Panc1 (cell line): ENCODE results near the gene PARD3. TPM values are rescaled to one million over a fixed set of nuclear protein-coding genes. Genes with fewer than 3 reads are reported as not detected.

Experiments used
- ATAC-seq: fragments of 200-7000 bp; cut with Tn5 transposase; 2 replicates; pipeline ENCODE4 v1.9.1; 2020; ENCODE audit warnings: mild to moderate bottlenecking, moderate library complexity
- BruUV-seq: library from RNA; stranded (reverse); fragments of 400-500 nt; replicated peaks from 2 replicates; lab custom pipeline; 2021; lab: Mats Ljungman, UMichigan
- CTCF ChIA-PET: fragments of 300-600 bp; sonication (Branson Sonifier 250); formaldehyde crosslinking; loops from one replicate; lab custom pipeline; 2022; ENCODE audit warnings: antibody characterized with exemption; lab: Charles Lee
- POLR2A ChIA-PET: fragments of 300-600 bp; sonication (Branson Sonifier 250); formaldehyde crosslinking; loops from one replicate; lab custom pipeline; 2022; ENCODE audit warnings: antibody characterized with exemption; lab: Charles Lee
- DNase-seq: peaks from one replicate; pipeline ENCODE4 v3.0.0-alpha.2; 2010; ENCODE audit warnings: low read depth, low spot score
- H3K27ac ChIP-seq: 2 replicates; pipeline ENCODE4 v1.5.1; 2011; ENCODE audit warnings: mild to moderate bottlenecking, low read length, inconsistent platforms
- H3K27me3 ChIP-seq: fragments of 200-500 bp; sonication (Bioruptor generic); 2 replicates; pipeline ENCODE4 v1.6.0; 2014; ENCODE audit warnings: low read length, inconsistent platforms; ENCODE audit not compliant: control insufficient read depth, insufficient read depth
- H3K36me3 ChIP-seq: fragments of 200-500 bp; sonication (Bioruptor generic); 2 replicates; pipeline ENCODE4 v1.5.1; 2014; ENCODE audit warnings: inconsistent platforms, mild to moderate bottlenecking, low read length, moderate library complexity; ENCODE audit not compliant: control insufficient read depth, insufficient read depth
- H3K4me1 ChIP-seq: 2 replicates; pipeline ENCODE4 v1.5.1; 2011; ENCODE audit warnings: inconsistent platforms, mild to moderate bottlenecking, low read length, moderate library complexity; ENCODE audit not compliant: control insufficient read depth, insufficient read depth
- H3K4me3 ChIP-seq, 2 experiments: 2 replicates each; pipeline ENCODE4 v1.5.1; 2011 to 2012; ENCODE audit warnings: low read depth in 2 of 2, low read length in 2 of 2, mild to moderate bottlenecking in 2 of 2, inconsistent platforms in 1 of 2, moderate library complexity in 1 of 2
- H3K9me3 ChIP-seq: fragments of 200-500 bp; sonication (Bioruptor generic); 2 replicates; pipeline ENCODE4 v1.5.1; 2014; ENCODE audit warnings: low read depth, mild to moderate bottlenecking, inconsistent platforms, low read length, moderate library complexity; ENCODE audit not compliant: control insufficient read depth, insufficient read depth
- POLR2AphosphoS5 ChIP-seq: IDR thresholded peaks from 2 replicates; pipeline ENCODE4 v1.6.1; 2012; ENCODE audit warnings: mild to moderate bottlenecking, low read depth, low read length, moderate library complexity
- SIN3A ChIP-seq: IDR thresholded peaks from 2 replicates; pipeline ENCODE4 v1.6.1; 2012; ENCODE audit warnings: low read depth, mild to moderate bottlenecking, low read length, moderate library complexity, borderline replicate concordance; ENCODE audit not compliant: insufficient read depth
- TCF7L2 ChIP-seq: IDR thresholded peaks from 2 replicates; pipeline ENCODE4 v1.6.1; 2011; ENCODE audit warnings: mild to moderate bottlenecking, low read depth, low read length, inconsistent platforms
- in situ Hi-C: cut with HindIII; loops from 2 replicates; pipeline ENCODE4 v1.10.0; 2016; ENCODE audit warnings: low sequenced_read_pairs, low pct_unique_long_range_greater_than_20kb
- intact Hi-C: fragments of 100-400 bp; cut with micrococcal nuclease; formaldehyde crosslinking; loops from one replicate; pipeline ENCODE4 v1.10.0; 2022; ENCODE audit not compliant: unreplicated experiment
- total RNA-seq: library from RNA; stranded (reverse); gene quantifications from one replicate; pipeline ENCODE4 v1.2.1, GENCODE V29; 2021; ENCODE audit not compliant: unreplicated experiment
- TF ChIP-seq, protein P1 (sequence below): fragments of 450-650 bp; IDR thresholded peaks from 2 replicates; pipeline ENCODE4 v1.5.1; 2017; ENCODE audit warnings: mild to moderate bottlenecking
- TF ChIP-seq, protein P2 (sequence below), 2 experiments: IDR thresholded peaks; 2 replicates each; pipeline ENCODE4 v1.6.1; 2011 to 2012; ENCODE audit warnings: low read depth in 2 of 2, control low read depth in 1 of 2, low read length in 1 of 2, mild to moderate bottlenecking in 1 of 2, moderate library complexity in 1 of 2; ENCODE audit not compliant: insufficient read depth in 1 of 2

PARD3 gene
- total RNA-seq, 1 experiment from 2014 or later, result 29.8 TPM

DNA sequence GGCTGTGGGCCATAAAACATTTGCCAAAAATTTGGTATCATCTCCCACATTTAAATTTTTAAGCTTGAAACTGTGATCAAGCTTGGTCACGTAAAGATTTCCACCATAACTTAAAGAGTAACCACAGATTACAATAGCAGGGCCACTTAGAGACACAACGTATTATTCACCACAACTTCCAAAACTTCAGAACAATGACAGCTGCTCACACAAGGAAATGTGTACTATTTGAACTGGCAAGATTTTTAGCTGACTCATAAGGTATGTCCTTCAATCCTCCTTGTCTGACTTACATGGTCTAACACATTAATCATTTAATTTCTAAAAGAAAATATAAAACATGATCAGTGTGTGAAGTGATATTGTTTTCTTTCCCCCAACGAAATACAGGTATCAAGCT lies 234.5 kb downstream of the PARD3 start:
- no peak overlapping the region for H3K4me3 ChIP-seq
- peaks cover 2% of the 10 kb centered on the region; the same call in 1 of the 2 replicates for H3K4me1 ChIP-seq
- in situ Hi-C loops (no loop called here), intact Hi-C loops (no loop called here)
- H3K27me3 ChIP-seq, result no peaks in the 10 kb centered on the region
- BruUV-seq, result no TSS peak
- ChIA-PET CTCF (interaction anchor here (0.6 kb wide), 1 partner anchor 44 kb away, joined by 5 read pairs; no protein-coding TSS in a partner anchor), POLR2A (interaction anchor here (0.6 to 0.7 kb wide), 2 partner anchors 43 to 815 kb away, joined by 8 to 9 read pairs; no protein-coding TSS in a partner anchor)
- no peak for ATAC-seq
- TF ChIP-seq SIN3A, result no peak
- DNase-seq, result no peak
- no peaks in the 10 kb centered on the region for H3K36me3 ChIP-seq
- no peaks in the 10 kb centered on the region for H3K9me3 ChIP-seq
- H3K27ac ChIP-seq, result no peak overlapping the region; the same call in 1 of the 2 replicates

DNA sequence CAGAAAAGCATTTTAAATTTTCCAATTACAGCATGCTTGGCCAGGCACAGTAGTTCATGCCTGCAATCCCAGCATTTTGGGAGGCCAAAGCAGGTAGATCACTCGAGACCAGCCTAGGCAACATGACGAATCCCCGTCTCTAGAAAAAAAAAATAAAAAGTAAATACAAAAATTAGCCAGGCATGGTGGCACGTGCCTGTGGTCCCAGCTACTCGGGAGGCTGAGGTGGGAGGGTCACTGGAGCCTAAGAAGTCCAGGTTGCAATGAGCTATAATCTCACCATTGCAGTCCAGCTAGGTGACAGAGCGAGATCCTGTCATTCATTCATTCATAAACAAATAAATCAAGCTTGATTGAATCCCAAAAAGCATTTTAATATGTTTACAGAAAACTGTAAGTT lies 234.9 kb downstream of the PARD3 start:
- POLR2A ChIA-PET, result no interaction called here

More for the DNA sequence above, 234.9 kb downstream of the PARD3 start:
- TF ChIP-seq TCF7L2 (no peak), POLR2AphosphoS5 (no peak), SIN3A (no peak)
- TF ChIP-seq, protein P1, sequence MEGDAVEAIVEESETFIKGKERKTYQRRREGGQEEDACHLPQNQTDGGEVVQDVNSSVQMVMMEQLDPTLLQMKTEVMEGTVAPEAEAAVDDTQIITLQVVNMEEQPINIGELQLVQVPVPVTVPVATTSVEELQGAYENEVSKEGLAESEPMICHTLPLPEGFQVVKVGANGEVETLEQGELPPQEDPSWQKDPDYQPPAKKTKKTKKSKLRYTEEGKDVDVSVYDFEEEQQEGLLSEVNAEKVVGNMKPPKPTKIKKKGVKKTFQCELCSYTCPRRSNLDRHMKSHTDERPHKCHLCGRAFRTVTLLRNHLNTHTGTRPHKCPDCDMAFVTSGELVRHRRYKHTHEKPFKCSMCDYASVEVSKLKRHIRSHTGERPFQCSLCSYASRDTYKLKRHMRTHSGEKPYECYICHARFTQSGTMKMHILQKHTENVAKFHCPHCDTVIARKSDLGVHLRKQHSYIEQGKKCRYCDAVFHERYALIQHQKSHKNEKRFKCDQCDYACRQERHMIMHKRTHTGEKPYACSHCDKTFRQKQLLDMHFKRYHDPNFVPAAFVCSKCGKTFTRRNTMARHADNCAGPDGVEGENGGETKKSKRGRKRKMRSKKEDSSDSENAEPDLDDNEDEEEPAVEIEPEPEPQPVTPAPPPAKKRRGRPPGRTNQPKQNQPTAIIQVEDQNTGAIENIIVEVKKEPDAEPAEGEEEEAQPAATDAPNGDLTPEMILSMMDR, result no peak
- TF ChIP-seq, protein P2, sequence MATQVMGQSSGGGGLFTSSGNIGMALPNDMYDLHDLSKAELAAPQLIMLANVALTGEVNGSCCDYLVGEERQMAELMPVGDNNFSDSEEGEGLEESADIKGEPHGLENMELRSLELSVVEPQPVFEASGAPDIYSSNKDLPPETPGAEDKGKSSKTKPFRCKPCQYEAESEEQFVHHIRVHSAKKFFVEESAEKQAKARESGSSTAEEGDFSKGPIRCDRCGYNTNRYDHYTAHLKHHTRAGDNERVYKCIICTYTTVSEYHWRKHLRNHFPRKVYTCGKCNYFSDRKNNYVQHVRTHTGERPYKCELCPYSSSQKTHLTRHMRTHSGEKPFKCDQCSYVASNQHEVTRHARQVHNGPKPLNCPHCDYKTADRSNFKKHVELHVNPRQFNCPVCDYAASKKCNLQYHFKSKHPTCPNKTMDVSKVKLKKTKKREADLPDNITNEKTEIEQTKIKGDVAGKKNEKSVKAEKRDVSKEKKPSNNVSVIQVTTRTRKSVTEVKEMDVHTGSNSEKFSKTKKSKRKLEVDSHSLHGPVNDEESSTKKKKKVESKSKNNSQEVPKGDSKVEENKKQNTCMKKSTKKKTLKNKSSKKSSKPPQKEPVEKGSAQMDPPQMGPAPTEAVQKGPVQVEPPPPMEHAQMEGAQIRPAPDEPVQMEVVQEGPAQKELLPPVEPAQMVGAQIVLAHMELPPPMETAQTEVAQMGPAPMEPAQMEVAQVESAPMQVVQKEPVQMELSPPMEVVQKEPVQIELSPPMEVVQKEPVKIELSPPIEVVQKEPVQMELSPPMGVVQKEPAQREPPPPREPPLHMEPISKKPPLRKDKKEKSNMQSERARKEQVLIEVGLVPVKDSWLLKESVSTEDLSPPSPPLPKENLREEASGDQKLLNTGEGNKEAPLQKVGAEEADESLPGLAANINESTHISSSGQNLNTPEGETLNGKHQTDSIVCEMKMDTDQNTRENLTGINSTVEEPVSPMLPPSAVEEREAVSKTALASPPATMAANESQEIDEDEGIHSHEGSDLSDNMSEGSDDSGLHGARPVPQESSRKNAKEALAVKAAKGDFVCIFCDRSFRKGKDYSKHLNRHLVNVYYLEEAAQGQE (IDR thresholded peaks at IDR 0.05; ENCODE audit: insufficient read depth in 1 of 2, low read depth in 2 of 2, low read length in 1 of 2), result no peak
- Histone ChIP-seq H3K27me3 (no peaks in the 10 kb centered on the region), H3K4me3 (no peak overlapping the region), H3K9me3 (no peaks in the 10 kb centered on the region), H3K36me3 (no peaks in the 10 kb centered on the region), H3K27ac (no peak overlapping the region), H3K4me1 (peaks cover 2% of the 10 kb centered on the region; the same call in 1 of the 2 replicates)
- DNase-seq (no peak), ATAC-seq (no peak)
- CTCF ChIA-PET, result no interaction called here
- in situ Hi-C loops (no loop called here), intact Hi-C loops (no loop called here)
- no TSS peak for BruUV-seq
